Fibroblast of skin of left quadriceps (primary cell): ENCODE measurements around the gene CXorf38.
"Not testable (repeated sequence)": the region's sequence is repeated elsewhere in the genome, so short reads cannot be mapped to it uniquely, and the experiment has no call there.

Source experiments
- DNase-seq, 2 experiments: peaks; one replicate each; pipeline ENCODE4 v3.0.0-alpha.2; 2013; ENCODE audit warnings: low read depth in 2 of 2

The CXorf38 gene

DNA sequence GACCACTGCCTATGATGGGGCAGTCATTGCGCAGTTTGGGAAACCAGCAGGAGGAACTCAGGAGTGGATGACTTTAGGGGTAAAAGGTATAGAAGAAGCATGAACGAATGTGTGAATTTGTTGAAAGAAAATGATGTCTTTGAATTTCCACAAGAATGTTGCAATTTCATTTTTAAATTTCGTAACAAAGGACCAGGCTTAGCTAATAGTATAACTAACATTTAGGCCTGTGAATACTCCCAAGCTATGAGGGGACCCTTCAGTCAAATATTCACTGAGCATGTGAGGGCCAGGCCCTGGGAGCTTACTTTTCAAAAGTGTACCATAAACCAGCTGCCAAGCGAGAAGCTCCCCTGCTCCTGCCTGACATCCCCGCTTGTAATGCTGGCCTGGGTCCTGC lies 18.9 kb downstream of the CXorf38 start:
- DNase-seq: no peak

DNA sequence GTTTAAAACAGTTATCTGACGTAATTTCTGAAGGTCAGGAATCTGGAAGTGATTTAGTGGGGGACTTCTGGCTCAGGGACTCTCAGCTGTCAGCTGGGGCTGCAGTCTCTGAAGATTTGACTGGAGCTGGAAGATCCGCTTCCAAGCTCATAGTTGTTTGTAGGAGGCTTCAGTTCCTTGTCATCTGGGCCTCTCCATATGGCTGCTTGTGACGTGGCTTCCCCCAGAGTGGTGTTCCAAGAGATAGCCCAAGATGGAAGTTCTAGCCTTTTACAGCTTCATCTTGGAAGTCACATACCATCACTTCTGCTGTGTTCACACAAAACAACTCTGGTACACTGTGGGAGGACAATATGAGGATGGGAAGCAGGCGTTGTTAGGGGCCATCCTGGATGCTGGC lies 22.1 kb downstream of the CXorf38 start:
- DNase-seq: no peak

DNA sequence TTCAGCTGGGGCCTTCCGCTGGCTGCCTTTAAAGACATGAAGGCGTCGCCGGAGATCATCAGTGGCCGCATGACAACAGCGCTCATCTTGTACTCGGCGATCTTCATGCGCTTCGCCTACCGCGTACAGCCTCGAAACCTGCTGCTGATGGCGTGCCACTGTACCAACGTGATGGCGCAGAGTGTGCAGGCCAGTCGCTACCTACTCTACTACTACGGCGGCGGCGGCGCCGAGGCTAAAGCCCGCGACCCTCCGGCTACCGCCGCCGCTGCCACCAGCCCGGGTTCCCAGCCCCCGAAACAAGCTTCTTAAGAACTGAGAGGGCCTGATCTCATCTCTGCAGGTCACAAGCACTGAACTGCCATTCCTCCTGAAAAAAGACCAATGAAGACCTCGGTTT lies 23.7 kb downstream of the CXorf38 start:
- no peak for DNase-seq

DNA sequence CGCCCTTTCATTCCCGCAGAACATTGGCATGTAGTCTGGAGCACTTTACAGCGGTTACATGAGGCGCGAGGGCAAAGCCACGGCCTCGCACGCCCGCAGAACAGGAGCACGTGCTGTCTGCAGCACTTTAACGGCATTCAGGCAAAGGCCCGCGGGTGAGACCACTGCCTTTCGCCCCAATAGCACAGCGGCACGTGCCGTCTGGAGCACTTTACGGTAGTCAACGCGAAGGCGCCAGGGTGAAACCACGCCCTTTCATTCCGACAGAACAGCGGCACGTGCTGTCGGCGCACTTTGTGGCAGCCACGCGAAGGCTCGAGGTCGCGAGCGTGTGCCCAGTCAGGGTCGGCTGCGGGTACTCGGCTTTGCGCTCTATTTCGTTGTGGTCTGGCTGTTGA lies 24.2 kb downstream of the CXorf38 start, which contains the start of gene MPC1L:
TSS of gene MPC1L (plus strand) at position 290 of the 398 bp plus-strand sequence. CDS start 138 bp downstream, outside the sequence.
- no peak for DNase-seq

DNA sequence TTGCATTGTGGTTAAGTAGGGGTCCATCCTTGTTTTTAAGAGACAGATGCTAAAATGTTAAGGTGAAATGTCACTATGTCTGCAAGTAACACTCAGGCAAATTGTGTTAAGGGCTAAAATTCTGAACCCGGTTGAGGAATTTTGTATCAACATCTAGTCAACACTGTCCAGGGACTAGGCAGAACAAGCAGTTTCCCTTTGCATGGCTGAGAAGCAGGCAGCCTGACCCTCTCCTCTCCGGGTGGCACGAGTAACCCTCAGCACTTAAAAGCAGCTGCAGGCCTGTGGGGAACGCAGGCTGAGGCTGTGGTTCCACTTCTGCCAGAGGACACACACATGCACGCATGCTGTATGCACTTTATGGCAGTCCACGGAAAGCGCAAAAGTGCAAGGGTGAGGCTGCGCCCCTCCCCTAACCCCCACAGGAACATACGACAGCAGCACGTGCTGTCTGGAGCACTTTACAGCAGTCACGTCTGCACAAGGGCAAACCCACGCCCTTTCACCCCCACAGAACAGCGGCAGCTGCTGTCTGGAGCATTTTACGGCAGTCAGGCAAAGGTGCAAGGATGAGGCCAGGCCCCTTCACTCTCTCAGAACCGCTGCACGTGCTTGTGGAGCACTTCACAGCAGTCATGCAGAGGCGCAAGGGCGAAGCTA lies 24.8 kb downstream of the CXorf38 start:
- DNase-seq: no peak

DNA sequence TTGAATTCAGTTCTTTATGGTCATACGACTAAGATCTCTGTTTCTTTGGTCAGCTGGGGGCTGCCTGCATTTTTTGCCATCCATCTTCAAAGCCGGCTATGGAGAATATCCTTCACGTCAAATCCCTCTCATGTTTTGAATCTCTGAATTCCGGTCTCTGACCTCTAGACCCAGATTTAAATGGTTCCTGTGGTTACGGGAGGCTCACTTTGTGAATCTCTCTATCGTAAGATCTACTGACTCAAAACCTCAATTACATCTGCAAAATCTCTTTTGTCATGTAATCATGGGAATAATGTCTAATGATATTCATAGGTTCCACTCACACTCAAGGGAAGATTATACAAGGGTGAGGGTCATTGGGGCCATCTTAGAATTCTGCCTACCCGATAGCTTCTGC lies 29.8 kb downstream of the CXorf38 start:
- DNase-seq: no peak

DNA sequence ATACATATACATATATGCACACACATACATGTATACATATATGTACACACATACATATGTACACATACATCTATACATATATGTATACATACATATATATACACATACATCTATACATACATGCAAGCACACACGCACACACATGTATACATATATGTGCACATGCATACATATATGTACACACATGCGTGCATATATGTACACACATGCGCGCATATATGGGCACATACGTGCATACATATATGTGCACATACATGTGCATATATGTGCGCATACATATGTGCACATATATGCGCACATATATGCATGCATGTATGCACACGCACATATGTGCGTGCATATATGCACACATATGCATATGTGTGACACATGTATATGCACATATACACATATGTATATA lies 31.4 kb downstream of the CXorf38 start:
- no peak for DNase-seq

DNA sequence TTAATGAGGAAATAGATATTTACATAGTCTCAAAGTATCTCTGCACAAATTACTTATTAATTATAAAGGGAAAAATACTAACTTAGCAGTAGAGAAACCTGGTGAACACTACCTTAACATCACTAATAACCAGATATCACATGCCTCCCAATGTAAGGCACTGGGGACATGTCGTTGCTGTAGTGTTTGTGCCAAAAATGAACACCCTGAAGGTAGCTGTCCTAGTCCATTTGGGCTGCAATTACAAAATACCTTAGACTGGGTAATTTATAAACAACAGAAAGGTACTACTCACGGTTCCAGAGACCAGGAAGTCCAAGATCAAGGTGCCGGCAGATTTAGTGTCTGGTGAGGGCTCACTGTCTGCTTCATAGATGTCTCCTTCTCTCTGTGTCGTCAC lies 34.9 kb downstream of the CXorf38 start:
- no peak for DNase-seq

DNA sequence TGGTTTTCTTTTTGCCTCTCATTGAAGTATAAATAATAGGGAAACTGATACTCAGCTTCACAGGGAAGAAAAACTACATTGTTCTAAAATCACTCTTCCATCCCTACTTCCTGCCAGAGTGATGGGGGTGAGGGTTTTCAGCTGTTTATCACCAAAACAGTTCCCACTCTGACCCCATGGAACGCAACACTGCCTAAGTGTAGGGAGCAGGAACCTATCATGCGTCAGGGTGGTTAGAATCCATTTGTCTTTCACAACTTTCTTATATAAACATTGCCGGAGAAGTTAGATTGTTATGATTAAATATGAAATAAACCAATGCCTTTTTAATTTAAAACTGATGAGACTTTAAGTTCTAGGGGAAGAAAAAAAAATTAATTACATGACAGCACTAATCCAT lies 40.0 kb downstream of the CXorf38 start:
- no peak for DNase-seq

DNA sequence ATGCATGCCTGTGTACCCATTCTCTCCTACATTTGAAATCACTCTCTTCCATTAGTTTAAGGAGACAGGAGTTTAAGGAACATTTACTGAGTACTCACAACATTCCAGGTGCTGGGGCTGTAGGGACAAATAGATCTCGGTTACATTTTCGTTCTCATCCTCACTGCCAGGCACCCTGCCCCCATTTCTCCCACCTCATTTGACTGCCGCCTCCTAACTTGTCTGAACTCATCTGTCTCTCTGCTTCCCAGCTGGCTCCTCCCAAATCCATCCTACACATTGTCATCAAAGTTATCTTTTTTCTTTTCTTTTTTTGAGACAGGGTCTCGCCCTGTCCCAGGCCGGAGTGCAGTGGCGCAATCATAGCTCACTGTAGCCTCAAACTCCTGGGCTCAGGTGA lies 43.9 kb downstream of the CXorf38 start:
- DNase-seq: no peak

DNA sequence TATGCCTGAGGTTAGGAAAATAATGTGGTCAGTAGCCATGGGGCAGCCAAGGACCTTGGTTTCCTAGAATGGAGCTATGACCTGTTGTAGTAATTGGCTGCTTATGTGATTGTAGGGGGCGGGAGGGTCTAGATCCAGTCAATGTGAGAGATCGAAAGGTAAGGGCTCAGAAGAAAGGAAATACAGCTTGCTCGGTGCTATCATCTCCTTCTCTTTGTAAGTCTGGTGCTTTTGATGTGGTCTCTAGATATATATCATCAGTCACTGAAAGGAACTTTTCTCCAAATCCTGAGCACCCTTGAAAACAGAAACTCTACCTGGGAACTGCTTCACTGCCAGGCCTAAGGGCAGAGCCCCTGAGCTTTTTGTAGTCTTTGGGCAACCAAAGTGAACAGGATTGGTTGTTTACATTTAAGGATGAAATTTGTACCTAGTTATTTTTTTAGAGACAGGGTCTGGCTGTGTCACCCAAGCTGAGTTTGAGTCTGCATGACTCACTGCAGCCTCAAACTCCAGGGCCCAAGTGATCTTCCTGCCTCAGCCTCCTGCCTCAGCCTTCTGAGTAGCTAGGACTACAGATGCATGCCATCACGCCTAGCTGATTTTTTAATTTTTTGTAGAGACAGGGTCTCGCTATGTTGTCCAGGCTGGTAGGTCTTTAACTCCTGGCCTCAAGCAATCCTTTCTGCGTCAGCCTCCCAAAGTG lies 57.6 kb downstream of the CXorf38 start:
- not testable (repeated sequence) for DNase-seq

DNA sequence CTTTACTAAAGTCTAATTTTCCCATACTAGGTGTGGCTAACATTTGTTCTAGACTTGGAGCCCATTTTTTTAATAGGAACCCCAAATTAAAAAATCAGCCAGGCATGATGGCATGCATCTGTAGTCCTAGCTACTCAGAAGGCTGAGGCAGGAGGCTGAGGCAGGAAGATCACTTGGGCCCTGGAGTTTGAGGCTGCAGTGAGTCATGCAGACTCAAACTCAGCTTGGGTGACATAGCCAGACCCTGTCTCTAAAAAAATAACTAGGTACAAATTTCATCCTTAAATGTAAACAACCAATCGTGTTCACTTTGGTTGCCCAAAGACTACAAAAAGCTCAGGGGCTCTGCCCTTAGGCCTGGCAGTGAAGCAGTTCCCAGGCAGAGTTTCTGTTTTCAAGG lies 59.7 kb downstream of the CXorf38 start:
- DNase-seq: not testable (repeated sequence)

DNA sequence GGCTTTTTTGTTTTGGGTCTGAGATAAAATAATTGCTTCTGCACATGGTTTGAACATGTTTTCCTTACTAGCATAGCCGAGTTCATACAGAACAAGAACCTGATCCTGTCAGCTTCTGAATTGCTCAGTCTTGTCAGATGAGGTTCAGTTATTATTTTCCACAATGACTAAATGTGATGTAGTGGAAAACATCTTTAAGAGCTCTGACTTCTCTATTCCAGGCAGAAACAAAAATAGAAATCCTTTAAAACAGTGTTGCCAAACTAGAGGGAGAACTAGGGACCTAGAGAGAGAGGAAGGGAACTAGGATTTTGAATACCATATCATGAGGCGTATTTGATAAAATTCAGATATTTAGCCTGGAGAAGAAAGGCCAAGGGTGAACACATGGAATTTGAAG lies 64.5 kb downstream of the CXorf38 start:
- DNase-seq: no peak

DNA sequence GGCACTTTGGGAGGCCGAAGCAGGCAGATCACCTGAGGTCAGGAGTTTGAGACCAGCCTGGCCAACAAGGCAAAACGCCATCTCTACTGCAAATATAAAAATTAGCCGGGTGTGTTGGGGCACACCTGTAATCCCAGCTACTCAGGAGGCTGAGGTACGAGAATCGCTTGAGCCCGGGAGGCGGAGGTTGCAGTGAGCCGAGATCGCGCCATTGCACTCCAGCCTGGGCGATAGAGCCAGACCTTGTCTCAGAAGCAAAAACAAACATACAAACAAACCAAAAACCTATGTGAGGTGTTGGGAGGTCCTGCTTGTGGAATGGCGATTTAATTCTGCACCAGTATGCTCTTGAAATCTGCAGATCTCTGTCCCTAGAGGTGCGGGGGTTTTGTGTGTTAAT lies 65.2 kb downstream of the CXorf38 start:
- not testable (repeated sequence) for DNase-seq

DNA sequence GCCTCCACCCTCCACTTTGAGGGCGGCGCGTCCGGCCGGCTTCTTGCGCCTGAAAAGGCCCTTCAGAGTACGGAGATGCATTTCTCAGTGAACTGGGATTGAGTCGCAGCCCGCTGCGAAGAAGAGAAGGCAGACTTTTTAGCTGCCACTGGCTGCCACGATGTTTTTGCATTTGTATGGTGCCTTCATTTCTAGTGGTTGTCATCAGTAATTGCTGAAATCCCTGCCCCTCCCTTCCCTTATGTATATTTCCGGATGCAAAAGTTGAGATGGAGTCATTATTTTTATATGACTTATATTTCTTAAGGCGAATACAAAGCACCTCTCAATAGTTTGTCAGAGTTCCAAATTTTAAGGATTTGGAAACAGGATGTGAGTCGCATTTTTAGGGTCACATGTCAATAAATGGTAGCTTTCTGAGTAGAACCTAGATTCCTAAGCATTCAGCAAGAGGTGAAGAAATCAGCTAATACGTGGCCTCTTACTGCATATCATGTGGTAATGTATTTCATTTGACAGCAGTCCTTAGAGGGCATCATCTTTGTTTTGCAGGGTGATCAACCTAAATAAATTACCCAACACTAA lies 65.9 kb downstream of the CXorf38 start:
- no peak for DNase-seq

DNA sequence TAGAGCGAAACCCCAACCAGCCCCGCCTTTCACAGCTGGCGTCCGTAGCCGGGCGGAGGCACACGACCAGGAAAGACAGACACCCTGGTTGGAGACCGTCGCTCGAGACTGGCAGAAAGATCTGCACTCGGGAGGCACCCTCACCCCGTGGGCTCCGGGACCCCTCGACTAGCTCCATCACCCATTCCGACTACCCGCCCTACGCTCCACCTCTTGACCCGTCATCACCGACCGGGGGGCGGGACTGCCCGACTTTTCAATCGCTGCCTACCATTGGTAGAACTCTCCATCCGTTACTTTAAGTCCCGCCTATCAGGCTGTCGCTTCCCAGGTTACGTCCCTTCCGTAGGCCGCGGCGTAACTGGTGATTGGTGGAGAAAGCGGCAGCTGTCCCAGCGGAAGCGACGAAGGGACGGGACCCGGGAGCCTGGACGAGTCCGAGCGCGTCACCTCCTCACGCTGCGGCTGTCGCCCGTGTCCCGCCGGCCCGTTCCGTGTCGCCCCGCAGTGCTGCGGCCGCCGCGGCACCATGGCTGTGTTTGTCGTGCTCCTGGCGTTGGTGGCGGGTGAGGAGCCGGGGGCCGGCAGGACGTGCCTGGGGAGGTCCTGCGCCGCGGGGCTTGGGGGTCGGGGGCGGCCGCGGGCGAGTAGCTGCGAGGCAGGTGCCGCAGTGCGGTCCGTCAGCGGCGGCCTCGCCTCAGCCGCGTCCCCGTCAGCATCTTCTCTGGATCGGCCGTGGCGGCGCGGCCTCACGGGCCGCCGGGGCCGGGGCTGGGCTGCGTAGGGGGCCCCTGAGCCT lies 66.6 kb downstream of the CXorf38 start, which contains the start of gene ATP6AP2:
TSS of gene ATP6AP2 (plus strand) at position 434 of the 799 bp plus-strand sequence. CDS start at position 530, 96 bp downstream.
- DNase-seq: peak; percentile 78 to 81

DNA sequence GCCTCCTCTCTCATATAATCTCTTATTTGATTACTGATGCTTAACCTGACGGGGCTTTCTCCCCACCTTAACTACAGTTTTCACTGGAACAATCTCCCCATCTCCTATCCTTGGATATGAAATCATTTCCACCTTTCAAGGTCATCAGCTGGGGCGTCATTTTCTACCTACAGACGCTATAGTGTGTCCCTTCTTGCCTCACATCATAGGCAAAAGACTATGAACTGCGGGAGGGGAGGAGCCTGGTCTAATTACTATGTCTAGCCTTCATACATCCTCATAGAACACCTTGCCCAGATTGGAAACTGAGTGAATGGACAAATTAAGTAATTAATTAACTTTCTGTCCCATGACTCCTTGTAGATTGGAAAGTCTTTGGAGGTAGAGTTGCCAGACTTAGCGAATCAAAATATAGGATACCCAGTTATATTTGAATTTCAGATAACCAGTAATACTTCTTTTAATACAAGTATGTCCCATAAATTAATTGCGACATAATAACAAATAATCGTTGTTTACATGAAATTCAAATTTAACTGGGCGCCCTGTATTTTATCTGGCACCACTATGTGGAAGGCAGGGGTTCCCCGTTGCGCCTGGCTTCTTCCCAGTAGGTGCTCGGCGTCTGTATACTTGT lies 67.3 kb downstream of the CXorf38 start:
- no peak for DNase-seq

DNA sequence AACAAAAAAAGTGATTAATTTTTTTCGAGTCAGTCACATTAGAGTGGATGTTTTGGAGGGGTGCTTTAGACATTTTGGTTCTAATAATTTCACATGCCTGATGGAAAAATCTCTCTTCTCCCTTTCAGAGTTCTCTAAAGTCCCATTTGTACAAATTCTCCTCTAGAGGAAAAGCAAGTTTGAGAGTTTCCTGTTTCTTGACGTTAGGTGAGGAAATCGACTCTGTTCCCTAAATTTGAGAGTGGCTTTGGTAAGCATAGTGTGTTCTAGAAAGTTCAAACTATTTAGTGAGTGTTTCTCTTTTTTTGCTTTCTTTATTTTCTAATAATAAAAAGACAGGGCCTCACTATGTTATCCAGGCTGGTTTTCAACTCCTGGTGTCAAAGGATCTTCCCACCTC lies 68.2 kb downstream of the CXorf38 start:
- no peak for DNase-seq

DNA sequence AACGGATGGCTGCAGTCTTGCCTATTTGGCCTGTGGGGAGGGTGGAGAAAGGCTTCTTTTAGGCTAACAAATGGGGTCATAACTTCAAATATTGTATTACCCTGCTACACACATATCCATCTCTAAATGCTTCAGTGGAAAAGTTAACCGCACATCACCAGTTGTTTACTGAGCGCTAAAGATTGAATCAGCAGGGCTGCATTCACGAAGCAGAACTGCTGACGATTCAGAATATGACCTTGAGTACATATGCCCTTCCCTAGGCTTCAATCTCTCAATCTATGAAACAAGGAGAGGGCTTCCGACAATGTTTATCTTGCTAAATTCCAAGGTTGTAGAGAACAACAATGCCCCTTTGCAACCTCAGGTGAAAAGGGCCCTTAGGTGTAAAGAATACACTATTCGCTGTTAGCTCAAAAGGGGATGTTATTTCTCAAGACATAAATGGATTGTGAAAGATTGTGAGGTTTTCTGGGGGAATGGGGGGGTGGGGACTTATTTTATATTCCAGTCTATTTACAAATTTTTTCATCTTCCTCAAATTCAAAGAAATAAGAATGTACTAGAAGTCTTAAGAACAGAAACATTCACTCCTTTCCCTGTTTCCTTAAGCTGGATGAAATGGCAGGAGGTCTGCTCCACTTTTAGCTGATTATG lies 69.2 kb downstream of the CXorf38 start:
- DNase-seq: no peak
